A549 (cell line): ENCODE measurements around the gene SCYGR2.

Experiments used
- BHLHE40 ChIP-seq: IDR thresholded peaks from 2 replicates; pipeline ENCODE4 v1.6.1; 2012; ENCODE audit warnings: low read depth, low read length, inconsistent platforms
- CEBPB ChIP-seq, 2 experiments: fragments of >200 bp in 1 of 2; sonication (Bioruptor Twin) in 1 of 2; formaldehyde crosslinking in 1 of 2; IDR thresholded peaks; 2 replicates each; pipeline ENCODE4 v1.6.1; 2012 to 2016
- POLR2A ChIP-seq: IDR thresholded peaks from 2 replicates; pipeline ENCODE4 v1.6.1; 2012; ENCODE audit warnings: mild to moderate bottlenecking, low read length
- ZSCAN20 ChIP-seq: fragments of 250-450 bp; sonication (Bioruptor Pico); IDR thresholded peaks from 2 replicates; pipeline ENCODE4 v1.8.0; 2022; ENCODE audit warnings: mild to moderate bottlenecking, moderate library complexity
- TF ChIP-seq, protein P1 (sequence below): fragments of >200 bp; sonication (Bioruptor Twin); formaldehyde crosslinking; IDR thresholded peaks from 3 replicates; pipeline ENCODE4 v1.5.1; 2016

DNA sequence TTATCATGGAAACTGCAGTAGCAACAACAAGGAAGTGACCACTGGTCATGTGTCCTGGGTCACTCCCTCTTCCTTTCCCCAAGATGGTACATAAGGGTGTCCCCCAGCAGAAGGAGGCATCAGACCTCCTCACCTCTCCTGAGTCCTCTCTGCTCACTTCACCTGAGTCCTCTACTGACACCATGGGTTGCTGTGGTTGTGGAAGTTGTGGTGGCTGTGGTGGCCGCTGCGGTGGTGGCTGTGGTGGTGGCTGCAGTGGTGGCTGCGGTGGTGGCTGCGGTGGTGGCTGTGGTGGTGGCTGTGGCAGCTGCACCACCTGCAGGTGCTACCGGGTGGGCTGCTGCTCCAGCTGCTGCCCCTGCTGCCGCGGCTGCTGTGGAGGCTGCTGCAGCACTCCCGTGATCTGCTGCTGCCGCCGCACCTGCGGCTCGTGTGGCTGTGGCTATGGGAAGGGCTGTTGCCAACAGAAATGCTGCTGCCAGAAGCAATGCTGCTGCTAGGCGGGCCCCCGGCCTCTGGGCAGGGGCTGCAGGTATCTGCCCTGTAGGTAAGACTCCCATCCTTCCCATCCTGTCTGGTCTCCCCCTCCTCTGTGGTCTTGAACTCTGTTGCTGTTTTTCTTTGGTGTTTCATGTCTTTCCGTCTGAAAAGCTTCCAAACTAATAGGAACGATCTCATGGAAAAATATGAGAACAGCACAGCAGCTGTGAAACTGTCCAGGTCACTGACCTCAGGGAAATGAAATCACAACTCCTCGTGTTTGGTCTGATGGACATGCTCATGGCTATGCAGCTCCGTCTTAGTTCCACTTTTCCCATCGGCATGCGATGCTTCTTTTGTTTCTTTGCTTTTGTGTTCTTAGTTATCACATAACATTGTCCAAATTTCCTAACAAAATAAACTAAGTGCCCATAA is 18.9 kb downstream of the SCYGR2 start, which contains the start of gene SCYGR4:
- TF ChIP-seq CEBPB (IDR thresholded peaks at IDR 0.05) (no peak), POLR2A (no peak), BHLHE40 (no peak), ZSCAN20 (CRISPR knock-in tag) (no peak)
- TF ChIP-seq, protein P1, sequence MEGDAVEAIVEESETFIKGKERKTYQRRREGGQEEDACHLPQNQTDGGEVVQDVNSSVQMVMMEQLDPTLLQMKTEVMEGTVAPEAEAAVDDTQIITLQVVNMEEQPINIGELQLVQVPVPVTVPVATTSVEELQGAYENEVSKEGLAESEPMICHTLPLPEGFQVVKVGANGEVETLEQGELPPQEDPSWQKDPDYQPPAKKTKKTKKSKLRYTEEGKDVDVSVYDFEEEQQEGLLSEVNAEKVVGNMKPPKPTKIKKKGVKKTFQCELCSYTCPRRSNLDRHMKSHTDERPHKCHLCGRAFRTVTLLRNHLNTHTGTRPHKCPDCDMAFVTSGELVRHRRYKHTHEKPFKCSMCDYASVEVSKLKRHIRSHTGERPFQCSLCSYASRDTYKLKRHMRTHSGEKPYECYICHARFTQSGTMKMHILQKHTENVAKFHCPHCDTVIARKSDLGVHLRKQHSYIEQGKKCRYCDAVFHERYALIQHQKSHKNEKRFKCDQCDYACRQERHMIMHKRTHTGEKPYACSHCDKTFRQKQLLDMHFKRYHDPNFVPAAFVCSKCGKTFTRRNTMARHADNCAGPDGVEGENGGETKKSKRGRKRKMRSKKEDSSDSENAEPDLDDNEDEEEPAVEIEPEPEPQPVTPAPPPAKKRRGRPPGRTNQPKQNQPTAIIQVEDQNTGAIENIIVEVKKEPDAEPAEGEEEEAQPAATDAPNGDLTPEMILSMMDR = no peak
